ENCODE results near the gene STK38. TPM values are rescaled to one million over a fixed set of nuclear protein-coding genes. Genes with fewer than 3 reads are reported as not detected.
A peak's percentile ranks its signal among the peaks of the same experiment; 100 is the strongest.

Gene STK38
- total and polyA plus RNA-seq, 2 of the 13 experiments (the other 11 are each of a cell fraction or from before 2014, with no cell fraction given): 10.3 to 20.7 TPM

- BruUV-seq (replicated peaks): no TSS peak
- Histone ChIP-seq H3K27me3 (ENCODE audit: control insufficient read depth in 1 of 2, insufficient read depth in 2 of 2, low read length in 2 of 2) (no peaks in the 10 kb centered on the region; a peak in 2 of 5 replicates), H3K4me3 (replicated peaks in 1 of 3; ENCODE audit: insufficient read depth in 1 of 3, low read depth in 2 of 3, low read length in 3 of 3) (0 out of 6 replicates have a peak overlapping the region, but pooled peaks of 1 of the 3 experiments have one; percentile 1), H3K9ac (ENCODE audit: insufficient read depth, low read depth, low read length) (peak overlapping the region; percentile 5; the same call in 1 of the 2 replicates), H3K79me2 (ENCODE audit: insufficient read depth, low read length) (peaks cover 43% of the 10 kb centered on the region), H3K27ac (ENCODE audit: extremely low read length, insufficient read depth, low read length) (no peak overlapping the region), H4K20me1 (ENCODE audit: insufficient read depth, low read length) (no peaks in the 10 kb centered on the region; the same call in 1 of the 2 replicates), H3K9me3 (ENCODE audit: low read length) (no peaks in the 10 kb centered on the region), H3K4me1 (ENCODE audit: insufficient read depth, low read length) (peaks cover 43% of the 10 kb centered on the region), H2AFZ (ENCODE audit: low read length) (no peak overlapping the region), H3K4me2 (ENCODE audit: low read depth, low read length) (no peak overlapping the region), H3K36me3 (replicated peaks in 1 of 2; ENCODE audit: control insufficient read depth in 1 of 2, insufficient read depth in 2 of 2, low read length in 2 of 2) (peaks cover 2 to 21% of the 10 kb centered on the region in 2 experiments)
- no peak for ATAC-seq
- DNase-seq (ENCODE audit: low spot score): no peak
- intact Hi-C loops (cut with micrococcal nuclease; ENCODE audit: unreplicated experiment) (no loop called here), in situ Hi-C loops (cut with HindIII; ENCODE audit: extremely low pct_ligation_motif_present, low pct_unique_long_range_greater_than_20kb) (no loop called here)
- CTCF ChIA-PET (ENCODE audit: low intra/inter-chr PET ratio, low total read pairs): no interaction called here
- WGBS (ENCODE audit: low lambda C conversion rate): 94% methylated on average over 1 of the region's 1 CpG
- TF ChIP-seq STAG1 (CRISPR knock-in tag; IDR thresholded peaks at IDR 0.05) (no peak), ZNF296 (CRISPR knock-in tag; conservative IDR thresholded peaks at IDR 0.05) (no peak), RAD21 (CRISPR knock-in tag; IDR thresholded peaks at IDR 0.05) (no peak), NR2C2 (CRISPR knock-in tag; IDR thresholded peaks at IDR 0.05; ENCODE audit: borderline replicate concordance) (no peak), TCF7L2 (IDR thresholded peaks at IDR 0.05; ENCODE audit: low read depth, low read length) (no peak), ZBTB34 (CRISPR knock-in tag; IDR thresholded peaks at IDR 0.05) (no peak), ZMAT5 (CRISPR knock-in tag; IDR thresholded peaks at IDR 0.05; ENCODE audit: borderline replicate concordance, low read depth) (no peak), ZNF33A (CRISPR knock-in tag; IDR thresholded peaks at IDR 0.05; ENCODE audit: borderline replicate concordance) (no peak), CENPX (CRISPR knock-in tag; IDR thresholded peaks at IDR 0.05) (no peak), RELA (CRISPR knock-in tag; IDR thresholded peaks at IDR 0.05) (no peak), CREB3 (CRISPR knock-in tag; IDR thresholded peaks at IDR 0.05) (no peak), HOXA5 (CRISPR knock-in tag; IDR thresholded peaks at IDR 0.05) (no peak), E2F5 (CRISPR knock-in tag; conservative IDR thresholded peaks at IDR 0.05) (no peak), MAFG (CRISPR knock-in tag; IDR thresholded peaks at IDR 0.05) (no peak), ATF6 (CRISPR knock-in tag; conservative IDR thresholded peaks at IDR 0.05) (no peak), TBL1XR1 (IDR thresholded peaks at IDR 0.05; ENCODE audit: borderline replicate concordance, low read length, partially characterized antibody) (no peak)
- no peak for FAIRE-seq
- POLR2A ChIA-PET: no interaction called here
These were observed 3.1 kb downstream of the STK38 start for GRCh38 chr6:36544228-36544627.
